OCI-LY7 (cell line): ENCODE results near the gene HMGCLL1.

Experiments
- CTCF ChIP-seq: fragments of 200-600 bp; sonication (generic); conservative IDR thresholded peaks from 2 replicates; pipeline ENCODE4 v1.5.1; 2014; ENCODE audit warnings: mild to moderate bottlenecking, antibody characterized with exemption, low read length, moderate library complexity, mixed read lengths
- EZH2phosphoT487 ChIP-seq: fragments of 200-600 bp; sonication (generic); IDR thresholded peaks from 2 replicates; pipeline ENCODE4 v1.6.1; 2018; ENCODE audit warnings: low read depth, borderline replicate concordance, mild to moderate bottlenecking, mixed run types, antibody characterized with exemption, low read length, moderate library complexity, mixed read lengths

GRCh38 chr6:55528624-55529023, 50.4 kb downstream of the HMGCLL1 start:
- TF ChIP-seq CTCF (peak; percentile 71), EZH2phosphoT487 (no peak)
